Measurements from ENCODE around the gene MYO3B. TPM values are rescaled to one million over a fixed set of nuclear protein-coding genes. Genes with fewer than 3 reads are reported as not detected.

MYO3B gene
- total RNA-seq, 1 donor from 2014 or later = not detected

DNA sequence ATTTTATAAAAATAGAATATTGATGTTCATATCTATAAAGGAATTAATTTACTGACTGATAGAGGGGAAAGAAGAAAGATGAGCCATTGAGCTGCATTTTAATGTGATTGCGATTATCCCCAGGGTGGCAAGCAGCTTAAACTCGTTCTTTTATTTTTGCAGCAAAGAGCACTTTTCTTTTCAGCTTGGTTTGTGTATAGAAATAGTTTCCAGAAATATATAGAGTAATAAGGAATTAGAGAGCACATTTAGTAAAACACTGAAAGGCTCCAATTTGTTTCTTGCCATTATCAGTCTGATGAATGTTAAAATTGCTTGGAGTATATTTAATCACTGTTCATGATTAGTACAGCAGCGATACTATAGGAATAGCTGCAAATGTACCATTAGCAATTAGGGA is 119.5 kb downstream of the MYO3B start:
- DNase-seq = no peak
- intact Hi-C loops (cut with micrococcal nuclease) = no loop called here
- CTCF ChIA-PET = no interaction called here
- no peak for ATAC-seq (ENCODE audit: low read depth)
- TF ChIP-seq, protein P1, sequence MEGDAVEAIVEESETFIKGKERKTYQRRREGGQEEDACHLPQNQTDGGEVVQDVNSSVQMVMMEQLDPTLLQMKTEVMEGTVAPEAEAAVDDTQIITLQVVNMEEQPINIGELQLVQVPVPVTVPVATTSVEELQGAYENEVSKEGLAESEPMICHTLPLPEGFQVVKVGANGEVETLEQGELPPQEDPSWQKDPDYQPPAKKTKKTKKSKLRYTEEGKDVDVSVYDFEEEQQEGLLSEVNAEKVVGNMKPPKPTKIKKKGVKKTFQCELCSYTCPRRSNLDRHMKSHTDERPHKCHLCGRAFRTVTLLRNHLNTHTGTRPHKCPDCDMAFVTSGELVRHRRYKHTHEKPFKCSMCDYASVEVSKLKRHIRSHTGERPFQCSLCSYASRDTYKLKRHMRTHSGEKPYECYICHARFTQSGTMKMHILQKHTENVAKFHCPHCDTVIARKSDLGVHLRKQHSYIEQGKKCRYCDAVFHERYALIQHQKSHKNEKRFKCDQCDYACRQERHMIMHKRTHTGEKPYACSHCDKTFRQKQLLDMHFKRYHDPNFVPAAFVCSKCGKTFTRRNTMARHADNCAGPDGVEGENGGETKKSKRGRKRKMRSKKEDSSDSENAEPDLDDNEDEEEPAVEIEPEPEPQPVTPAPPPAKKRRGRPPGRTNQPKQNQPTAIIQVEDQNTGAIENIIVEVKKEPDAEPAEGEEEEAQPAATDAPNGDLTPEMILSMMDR (IDR thresholded peaks at IDR 0.05) = no peak
- Mint-ChIP-seq H3K4me1 (no peaks in the 10 kb centered on the region), H3K36me3 (ENCODE audit: low read depth) (no peaks in the 10 kb centered on the region), H3K9me3 (peaks cover 9% of the 10 kb centered on the region), H3K4me3 (no peak overlapping the region), H3K27me3 (peaks cover 4% of the 10 kb centered on the region), H3K27ac (no peak overlapping the region)
- POLR2A ChIA-PET = no interaction called here

DNA sequence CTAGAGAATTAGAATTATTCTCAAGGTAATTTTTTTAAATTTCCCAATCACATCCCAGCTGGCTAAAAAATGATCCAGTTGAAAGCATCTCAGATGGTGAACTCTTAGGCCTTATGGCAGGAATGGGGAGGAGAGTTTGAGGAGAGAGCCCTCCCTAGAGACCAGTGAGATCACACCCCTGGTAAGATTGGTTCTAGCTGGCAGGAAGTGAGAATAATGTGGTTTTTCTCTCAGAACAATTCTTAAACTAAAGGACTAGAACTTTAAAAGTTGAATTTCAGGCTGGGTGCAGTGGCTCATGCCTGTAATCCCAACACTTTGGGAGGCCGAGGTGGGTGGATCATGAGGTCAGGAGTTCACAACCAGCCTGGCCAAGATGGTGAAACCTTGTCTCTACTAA is 120.2 kb downstream of the MYO3B start:
- H3K9me3 Mint-ChIP-seq = peaks cover 6% of the 10 kb centered on the region
- no peak overlapping the region for H3K27ac Mint-ChIP-seq
- TF ChIP-seq, protein P1 (IDR thresholded peaks at IDR 0.05) = no peak
- ATAC-seq (ENCODE audit: low read depth) (no peak), DNase-seq (no peak)
- POLR2A ChIA-PET = no interaction called here
- H3K4me1 Mint-ChIP-seq = no peaks in the 10 kb centered on the region
- no peaks in the 10 kb centered on the region for H3K36me3 Mint-ChIP-seq (ENCODE audit: low read depth)
- CTCF ChIA-PET = no interaction called here
- H3K4me3 Mint-ChIP-seq = no peak overlapping the region
- intact Hi-C loops (cut with micrococcal nuclease) = no loop called here
- peaks cover 2% of the 10 kb centered on the region for H3K27me3 Mint-ChIP-seq

DNA sequence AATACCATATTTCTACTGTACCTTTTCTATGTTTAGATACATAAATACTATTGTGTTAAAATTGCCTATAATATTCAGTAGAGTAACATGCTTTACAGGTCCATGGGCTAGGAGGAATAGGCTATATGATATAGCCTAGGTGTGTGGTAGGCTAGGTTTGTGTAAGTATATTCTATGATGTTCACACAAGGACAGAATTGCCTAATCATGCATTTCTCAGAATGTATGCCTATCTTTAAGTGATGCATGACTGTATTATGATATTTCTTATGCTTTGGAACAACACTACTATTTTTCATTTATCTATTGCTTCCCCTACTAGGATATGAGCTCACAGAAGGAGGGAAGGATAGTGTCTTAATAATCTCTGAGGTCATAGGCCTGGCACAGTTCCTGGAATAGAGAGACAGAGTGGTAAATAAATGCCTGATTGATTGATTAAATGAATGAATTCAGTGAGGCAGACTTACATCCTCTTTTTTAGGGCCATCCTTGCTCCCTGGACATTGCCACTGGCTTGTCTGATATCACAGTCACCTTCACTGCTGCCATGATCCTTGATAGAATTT is 121.0 kb downstream of the MYO3B start:
- TF ChIP-seq, protein P1 (IDR thresholded peaks at IDR 0.05) = no peak
- Mint-ChIP-seq H3K36me3 (ENCODE audit: low read depth) (no peaks in the 10 kb centered on the region), H3K9me3 (peaks cover 6% of the 10 kb centered on the region), H3K4me3 (no peak overlapping the region), H3K27me3 (no peaks in the 10 kb centered on the region), H3K27ac (no peak overlapping the region), H3K4me1 (no peaks in the 10 kb centered on the region)
- DNase-seq (no peak), ATAC-seq (ENCODE audit: low read depth) (no peak)
- ChIA-PET POLR2A (no interaction called here), CTCF (no interaction called here)
- intact Hi-C loops (cut with micrococcal nuclease) = no loop called here

DNA sequence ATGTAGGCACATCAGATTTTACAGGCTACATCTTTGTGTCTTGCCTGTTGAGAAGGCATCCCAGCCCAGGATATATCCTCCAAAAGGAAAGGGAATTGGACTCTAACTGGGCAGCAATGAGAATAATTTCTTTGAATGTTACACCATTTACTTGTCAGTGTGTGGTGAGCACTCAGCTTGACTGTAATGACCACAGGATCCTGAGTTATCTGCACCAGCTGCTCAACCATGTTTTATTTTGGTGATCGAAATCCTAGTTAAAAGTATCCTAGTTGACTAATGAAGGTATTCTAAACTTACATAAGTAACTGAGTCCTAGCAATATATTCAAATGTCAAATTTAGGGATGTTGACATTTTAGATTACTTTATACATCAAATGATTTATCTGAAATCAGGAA is 123.0 kb downstream of the MYO3B start:
- ChIA-PET CTCF (no interaction called here), POLR2A (no interaction called here)
- Mint-ChIP-seq H3K27me3 (no peaks in the 10 kb centered on the region), H3K36me3 (ENCODE audit: low read depth) (no peaks in the 10 kb centered on the region), H3K4me1 (no peaks in the 10 kb centered on the region), H3K4me3 (no peak overlapping the region), H3K9me3 (peaks cover 4% of the 10 kb centered on the region), H3K27ac (no peak overlapping the region)
- no peak for ATAC-seq (ENCODE audit: low read depth)
- TF ChIP-seq, protein P1 (IDR thresholded peaks at IDR 0.05) = no peak
- intact Hi-C loops (cut with micrococcal nuclease) = no loop called here
- no peak for DNase-seq

DNA sequence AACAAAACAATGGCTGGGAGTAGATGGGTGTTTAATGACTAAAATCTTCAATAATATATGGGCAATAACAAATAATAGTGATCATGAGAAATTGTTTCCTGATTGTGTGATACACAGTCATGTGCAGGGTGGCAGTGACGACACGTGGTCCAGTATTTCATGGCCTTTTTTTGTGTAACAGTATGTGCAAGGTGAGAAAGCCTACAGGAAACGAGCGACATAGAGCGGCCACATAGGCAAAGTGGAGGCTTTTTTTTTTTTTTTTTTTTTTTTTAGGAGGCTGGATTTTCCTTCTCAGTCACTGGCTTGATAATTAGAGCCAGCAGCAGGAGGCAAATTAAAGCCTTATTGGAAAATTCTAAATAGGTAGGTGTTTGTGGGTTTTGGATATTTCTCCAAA is 123.7 kb downstream of the MYO3B start:
- intact Hi-C loops (cut with micrococcal nuclease) = no loop called here
- H3K36me3 Mint-ChIP-seq (ENCODE audit: low read depth) = no peaks in the 10 kb centered on the region
- H3K4me1 Mint-ChIP-seq = no peaks in the 10 kb centered on the region
- no peaks in the 10 kb centered on the region for H3K27me3 Mint-ChIP-seq
- no peaks in the 10 kb centered on the region for H3K9me3 Mint-ChIP-seq
- no peak for ATAC-seq (ENCODE audit: low read depth)
- CTCF ChIA-PET = interaction anchor here (0.6 kb wide), 1 partner anchor 70 kb away, joined by 3 read pairs; no protein-coding TSS in a partner anchor
- no peak for DNase-seq
- TF ChIP-seq, protein P1 (IDR thresholded peaks at IDR 0.05) = no peak
- no peak overlapping the region for H3K4me3 Mint-ChIP-seq
- POLR2A ChIA-PET = no interaction called here
- no peak overlapping the region for H3K27ac Mint-ChIP-seq

Data from activated B cell treated with CpG ODN at 0.5 μM for 24 hours (primary cell).